ENCODE measurements around the gene SRSF8.
A peak's percentile ranks its signal among the peaks of the same experiment; 100 is the strongest.

SRSF8 gene

GRCh38 chr11:95070471-95070870 is 3.8 kb downstream of the SRSF8 start:
- DNase-seq (ENCODE audit: low read depth): no peak

GRCh38 chr11:95072948-95073347 is 6.2 kb downstream of the SRSF8 start:
- no peak for DNase-seq (ENCODE audit: low read depth)

- no peak for DNase-seq (ENCODE audit: low read depth)
Measured at GRCh38 chr11:95074792-95075563, 8.3 kb downstream of the SRSF8 start.

- peak; percentile 72 for DNase-seq (ENCODE audit: low read depth)
Measured at GRCh38 chr11:95076416-95076815, 9.7 kb downstream of the SRSF8 start.

GRCh38 chr11:95076981-95077380 is 10.3 kb downstream of the SRSF8 start:
- no peak for DNase-seq (ENCODE audit: low read depth)

- peak; percentile 24 for DNase-seq (ENCODE audit: low read depth)
Measured at GRCh38 chr11:95078526-95078925, 11.8 kb downstream of the SRSF8 start.

GRCh38 chr11:95081010-95081409 is 14.3 kb downstream of the SRSF8 start:
- DNase-seq (ENCODE audit: low read depth): no peak

- peak; percentile 14 for DNase-seq (ENCODE audit: low read depth)
Measured at GRCh38 chr11:95081412-95081811, 14.7 kb downstream of the SRSF8 start.

- DNase-seq (ENCODE audit: low read depth): no peak
Measured at GRCh38 chr11:95082576-95083001, 15.9 kb downstream of the SRSF8 start.

- no peak for DNase-seq (ENCODE audit: low read depth)
Measured at GRCh38 chr11:95084509-95084908, 17.8 kb downstream of the SRSF8 start.

GRCh38 chr11:95085117-95085816 is 18.5 kb downstream of the SRSF8 start:
- no peak for DNase-seq (ENCODE audit: low read depth)

GRCh38 chr11:95086151-95086550 is 19.4 kb downstream of the SRSF8 start:
- DNase-seq (ENCODE audit: low read depth): no peak

GRCh38 chr11:95086836-95087570 is 20.3 kb downstream of the SRSF8 start:
- no peak for DNase-seq (ENCODE audit: low read depth)

GRCh38 chr11:95088946-95089619 is 22.4 kb downstream of the SRSF8 start:
- DNase-seq (ENCODE audit: low read depth): no peak

- peak; percentile 86 for DNase-seq (ENCODE audit: low read depth)
Measured at GRCh38 chr11:95089620-95090542, 23.2 kb downstream of the SRSF8 start, which contains the start of gene ENDOD1. TSS of gene ENDOD1 (plus strand) at chr11:95089846. CDS start at chr11:95089928, 82 bp downstream.

- no peak for DNase-seq (ENCODE audit: low read depth)
Measured at GRCh38 chr11:95091663-95092180, 25.0 kb downstream of the SRSF8 start.

- DNase-seq (ENCODE audit: low read depth): peak; percentile 83
Measured at GRCh38 chr11:95092549-95093324, 26.0 kb downstream of the SRSF8 start.

GRCh38 chr11:95093548-95093947 is 26.8 kb downstream of the SRSF8 start:
- no peak for DNase-seq (ENCODE audit: low read depth)

- DNase-seq (ENCODE audit: low read depth): peak; percentile 63
Measured at GRCh38 chr11:95095858-95096587, 29.3 kb downstream of the SRSF8 start.

All from EH (cell line).